Measurements from ENCODE around the gene GTPBP3. TPM values are rescaled to one million over a fixed set of nuclear protein-coding genes. Genes with fewer than 3 reads are reported as not detected.

GTPBP3 gene
- polyA plus RNA-seq, 3 donors from 2014 or later = 2.8 to 8.8 (median 3.1) TPM

DNA sequence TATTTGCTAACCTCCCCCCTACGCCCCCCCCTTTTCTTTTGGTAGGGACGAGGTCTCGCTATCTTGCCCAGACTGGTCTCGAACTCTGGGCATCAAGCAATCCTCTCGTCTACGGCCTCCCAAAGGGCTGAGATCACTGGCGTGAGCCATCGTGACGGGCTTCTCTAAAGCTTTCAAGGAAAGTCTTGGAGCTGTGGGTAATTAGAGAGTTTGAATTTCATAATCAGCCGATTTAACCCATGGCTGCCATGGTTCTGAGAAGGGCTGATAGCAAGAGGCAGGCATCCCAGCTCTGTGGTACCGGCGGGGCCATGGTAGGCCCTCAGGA lies 33.4 kb upstream of the GTPBP3 start:
- no peaks in the 10 kb centered on the region for H3K36me3 Mint-ChIP-seq
- peak overlapping the region in 3 of 6 donors; percentile 14 to 70 (median 41) for H3K27ac Mint-ChIP-seq
- DNase-seq = no peak
- no peaks in the 10 kb centered on the region for H3K9me3 Mint-ChIP-seq
- peak overlapping the region; percentile 75 to 83 (median 78) for H3K4me3 Mint-ChIP-seq
- H3K4me1 Mint-ChIP-seq = peaks cover 43 to 45% of the 10 kb centered on the region in 2 donors
- peaks cover under 1 to 6% (median 6%) of the 10 kb centered on the region in 3 donors for H3K27me3 Mint-ChIP-seq (ENCODE audit: low read depth in 3 of 3)

GRCh38 chr19:17304386-17305215 lies 32.8 kb upstream of the GTPBP3 start:
- Mint-ChIP-seq H3K27ac (peak overlapping the region; percentile 82 to 93 (median 90)), H3K4me1 (peaks cover 50 to 52% of the 10 kb centered on the region in 2 donors)
- no peak for DNase-seq

DNA sequence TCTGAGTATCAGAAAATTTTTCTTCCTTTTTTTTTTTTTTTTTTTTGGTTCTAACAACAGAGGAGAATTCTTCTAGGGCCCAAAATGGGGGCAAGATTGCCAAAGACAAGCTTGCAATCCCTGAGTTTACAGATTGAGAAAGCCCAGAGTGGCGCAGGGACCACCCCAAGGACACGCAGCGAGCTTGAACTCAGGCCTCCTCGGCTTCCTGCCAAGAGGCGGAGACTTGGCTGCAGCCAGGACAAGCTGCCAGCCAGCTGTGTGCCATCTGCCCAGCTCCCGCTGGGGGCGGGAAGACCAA lies 32.2 kb upstream of the GTPBP3 start:
- Mint-ChIP-seq H3K36me3 (no peaks in the 10 kb centered on the region), H3K27ac (peak overlapping the region; percentile 82 to 93 (median 90)), H3K4me3 (peak overlapping the region; percentile 88 to 92 (median 88)), H3K9me3 (no peaks in the 10 kb centered on the region), H3K27me3 (ENCODE audit: low read depth in 3 of 3) (peaks cover 6 to 11% (median 9%) of the 10 kb centered on the region in 3 donors), H3K4me1 (peaks cover 55% of the 10 kb centered on the region in 2 donors)
- no peak for DNase-seq

More at GRCh38 chr19:17304386-17305215, 32.8 kb upstream of the GTPBP3 start:
- Mint-ChIP-seq H3K27me3 (ENCODE audit: low read depth in 3 of 3) (peaks cover 6 to 11% (median 9%) of the 10 kb centered on the region in 3 donors), H3K9me3 (no peaks in the 10 kb centered on the region), H3K4me3 (peak overlapping the region; percentile 88 to 92 (median 88)), H3K36me3 (no peaks in the 10 kb centered on the region)

- H3K4me3 Mint-ChIP-seq = peak within 1 kb of the TSS; percentile 88 to 92 (median 88)
- H3K27ac Mint-ChIP-seq = peak within 1 kb of the TSS; percentile 82 to 93 (median 90)
- H3K36me3 Mint-ChIP-seq = no peaks in the 10 kb centered on the region
- H3K4me1 Mint-ChIP-seq = peaks cover 60% of the 10 kb centered on the region in 2 donors
- no peaks in the 10 kb centered on the region for H3K9me3 Mint-ChIP-seq
- peak; percentile 96 to 97 (median 96) for DNase-seq
- H3K27me3 Mint-ChIP-seq (ENCODE audit: low read depth in 3 of 3) = peaks cover 6 to 11% (median 9%) of the 10 kb centered on the region in 3 donors
Measured at GRCh38 chr19:17305517-17306284, 31.7 kb upstream of the GTPBP3 start, which contains the start of gene MRPL34. TSS of gene MRPL34 (plus strand) at chr19:17305872. CDS start at chr19:17305893, 21 bp downstream.

GRCh38 chr19:17306285-17306714 lies 31.1 kb upstream of the GTPBP3 start:
- H3K4me3 Mint-ChIP-seq = peak overlapping the region; percentile 88 to 92 (median 88)
- peak overlapping the region; percentile 56 to 89 (median 84) for H3K27ac Mint-ChIP-seq
- no peaks in the 10 kb centered on the region for H3K9me3 Mint-ChIP-seq
- H3K36me3 Mint-ChIP-seq = no peaks in the 10 kb centered on the region
- no peak for DNase-seq
- peaks cover 62 to 63% of the 10 kb centered on the region in 2 donors for H3K4me1 Mint-ChIP-seq
- peaks cover 6 to 11% (median 9%) of the 10 kb centered on the region in 3 donors for H3K27me3 Mint-ChIP-seq (ENCODE audit: low read depth in 3 of 3)

GRCh38 chr19:17307876-17308377 lies 29.4 kb upstream of the GTPBP3 start:
- H3K36me3 Mint-ChIP-seq = no peaks in the 10 kb centered on the region
- peak overlapping the region in 4 of 6 donors; percentile 32 to 85 (median 68) for H3K27ac Mint-ChIP-seq
- H3K4me1 Mint-ChIP-seq = peaks cover 59 to 63% of the 10 kb centered on the region in 2 donors
- H3K27me3 Mint-ChIP-seq (ENCODE audit: low read depth in 3 of 3) = peaks cover 6 to 11% (median 9%) of the 10 kb centered on the region in 3 donors
- no peaks in the 10 kb centered on the region for H3K9me3 Mint-ChIP-seq
- H3K4me3 Mint-ChIP-seq = peak overlapping the region; percentile 21 to 71 (median 64)
- DNase-seq = no peak

DNA sequence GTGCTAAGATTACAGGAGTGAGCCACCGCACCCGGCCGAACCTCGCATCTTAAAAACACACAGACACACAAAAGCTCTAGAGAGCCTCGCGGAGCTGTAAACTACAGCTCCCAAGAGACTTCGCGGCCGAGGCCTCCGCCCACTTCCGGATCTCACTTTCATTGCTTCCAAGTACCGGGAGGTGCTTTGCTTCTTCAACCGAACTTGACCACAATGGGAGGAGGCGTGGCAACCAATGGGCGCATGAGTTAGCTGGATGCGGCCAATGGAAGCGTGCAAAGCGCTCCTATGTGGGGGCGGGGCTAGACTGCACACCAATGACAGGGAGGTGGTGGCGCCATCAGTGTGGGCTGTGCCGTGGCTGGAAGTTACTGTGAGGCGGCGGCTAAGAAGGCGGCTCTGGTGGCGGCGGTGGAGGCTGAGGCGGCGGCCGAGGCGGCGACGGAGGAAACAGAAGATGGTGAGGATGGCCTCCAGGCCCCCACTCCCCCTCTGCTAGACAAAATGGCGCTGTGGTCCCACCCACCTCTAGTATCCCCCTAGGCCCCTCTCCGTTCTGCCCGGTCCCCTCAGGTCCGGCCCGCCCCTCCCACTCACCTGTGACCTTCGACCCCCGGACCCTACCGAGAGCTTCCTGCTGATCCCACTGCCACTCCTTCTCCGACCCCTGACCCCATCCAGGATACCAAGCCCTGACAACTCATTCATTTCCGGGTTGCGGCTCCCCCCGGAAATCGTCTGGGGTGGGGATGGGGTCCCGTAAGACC lies 28.0 kb upstream of the GTPBP3 start, which contains the start of gene DDA1:
TSS of gene DDA1 (plus strand) at position 366 of the 767 bp plus-strand sequence. CDS start at position 458, 92 bp downstream.
- Mint-ChIP-seq H3K27ac (peak within 1 kb of the TSS; percentile 85 to 97 (median 94)), H3K9me3 (no peaks in the 10 kb centered on the region), H3K4me1 (peaks cover 50 to 51% of the 10 kb centered on the region in 2 donors), H3K4me3 (peak within 1 kb of the TSS; percentile 88 to 99 (median 95)), H3K36me3 (no peaks in the 10 kb centered on the region), H3K27me3 (ENCODE audit: low read depth in 3 of 3) (peaks cover 6 to 11% (median 9%) of the 10 kb centered on the region in 3 donors)
- peak; percentile 99 for DNase-seq

DNA sequence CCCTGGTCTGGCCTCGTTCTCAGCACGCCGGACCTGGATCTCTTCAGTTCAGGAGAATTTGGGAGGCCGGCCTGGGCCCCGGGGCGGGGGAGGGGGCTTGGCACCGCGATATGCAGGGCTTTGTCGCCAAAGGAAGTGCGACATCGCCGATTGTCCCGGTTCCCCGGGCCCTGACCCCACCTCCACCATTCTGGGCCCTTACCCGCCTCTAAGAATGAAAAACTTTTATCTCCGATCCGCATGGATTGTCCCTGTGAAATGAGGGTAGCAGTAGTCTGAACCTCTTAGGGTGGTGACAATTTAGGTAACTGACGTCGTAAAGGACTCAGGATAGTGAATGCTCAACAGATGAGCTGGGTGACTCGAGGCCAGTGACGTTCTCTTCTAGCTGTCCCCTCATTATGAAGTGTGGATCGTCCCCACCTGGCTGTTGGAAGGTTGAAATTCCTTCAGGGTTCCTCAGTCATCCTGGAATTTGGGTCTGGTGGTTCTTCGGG lies 27.3 kb upstream of the GTPBP3 start:
- no peaks in the 10 kb centered on the region for H3K9me3 Mint-ChIP-seq
- H3K36me3 Mint-ChIP-seq = no peaks in the 10 kb centered on the region
- peaks cover 6 to 10% (median 9%) of the 10 kb centered on the region in 3 donors for H3K27me3 Mint-ChIP-seq (ENCODE audit: low read depth in 3 of 3)
- H3K27ac Mint-ChIP-seq = peak overlapping the region; percentile 85 to 97 (median 94)
- DNase-seq = no peak
- H3K4me3 Mint-ChIP-seq = peak overlapping the region; percentile 88 to 99 (median 95)
- H3K4me1 Mint-ChIP-seq = peaks cover 44 to 45% of the 10 kb centered on the region in 2 donors

- Mint-ChIP-seq H3K9me3 (no peaks in the 10 kb centered on the region), H3K36me3 (no peaks in the 10 kb centered on the region), H3K4me3 (peak overlapping the region; percentile 14 to 61 (median 46)), H3K27ac (peak overlapping the region in 4 of 6 donors; percentile 40 to 80 (median 44)), H3K4me1 (peaks cover 30 to 34% of the 10 kb centered on the region in 2 donors), H3K27me3 (ENCODE audit: low read depth in 3 of 3) (peaks cover 5 to 9% (median 6%) of the 10 kb centered on the region in 3 donors)
- no peak for DNase-seq
Measured at GRCh38 chr19:17311455-17312188, 25.7 kb upstream of the GTPBP3 start.

GRCh38 chr19:17312189-17313113 lies 24.9 kb upstream of the GTPBP3 start:
- Mint-ChIP-seq H3K36me3 (no peaks in the 10 kb centered on the region), H3K9me3 (no peaks in the 10 kb centered on the region), H3K27ac (no peak overlapping the region), H3K4me1 (peaks cover 28 to 32% of the 10 kb centered on the region in 2 donors), H3K4me3 (no peak overlapping the region), H3K27me3 (ENCODE audit: low read depth in 3 of 3) (peaks cover 5 to 9% (median 6%) of the 10 kb centered on the region in 3 donors)
- DNase-seq = no peak

DNA sequence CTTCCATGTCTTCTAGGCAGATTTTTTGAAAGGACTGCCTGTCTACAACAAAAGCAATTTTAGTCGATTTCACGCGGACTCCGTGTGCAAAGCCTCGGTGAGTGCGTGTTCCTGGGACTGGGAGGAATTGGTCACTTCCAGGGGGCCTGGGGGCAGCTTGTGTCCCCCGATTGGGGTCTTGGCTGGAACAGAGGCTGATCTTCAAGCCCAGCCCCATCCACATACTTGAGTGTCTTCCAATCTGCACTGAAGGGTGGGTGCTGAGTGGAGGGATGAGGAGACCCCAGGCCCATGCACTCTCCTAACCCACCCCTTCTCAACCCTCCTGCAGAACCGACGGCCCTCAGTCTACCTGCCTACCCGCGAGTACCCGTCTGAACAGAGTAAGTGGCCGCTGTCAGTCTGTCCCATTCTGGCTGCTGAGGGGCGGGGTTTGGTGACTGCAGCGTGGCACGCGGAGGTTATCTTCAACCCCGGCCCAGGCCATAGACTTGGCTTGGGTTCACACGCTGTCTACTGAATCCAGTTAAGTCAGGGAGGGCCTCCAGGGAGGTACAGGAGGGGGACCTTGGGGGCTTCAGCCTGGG lies 23.3 kb upstream of the GTPBP3 start:
- Mint-ChIP-seq H3K27ac (no peak overlapping the region), H3K9me3 (no peaks in the 10 kb centered on the region), H3K4me1 (peaks cover 17 to 25% of the 10 kb centered on the region in 2 donors), H3K27me3 (ENCODE audit: low read depth in 3 of 3) (peaks cover 4 to 5% (median 4%) of the 10 kb centered on the region in 3 donors), H3K36me3 (no peaks in the 10 kb centered on the region), H3K4me3 (no peak overlapping the region)
- no peak for DNase-seq

Measured in immature natural killer cell (primary cell).